Osteocyte (in vitro differentiated cells): ENCODE measurements around the gene KCNQ2. TPM values are rescaled to one million over a fixed set of nuclear protein-coding genes. Genes with fewer than 3 reads are reported as not detected.

Source experiments
- DNase-seq: peaks from one replicate; pipeline ENCODE4 v3.0.0; 2021; ENCODE audit warnings: mixed read lengths; ENCODE audit not compliant: unreplicated experiment; ENCODE audit errors: extremely low spot score
- H3K27ac Mint-ChIP-seq: one replicate; pipeline ENCODE4 v1.8.0; 2021; ENCODE audit warnings: mild to moderate bottlenecking, mixed read lengths; ENCODE audit not compliant: unreplicated experiment
- H3K27me3 Mint-ChIP-seq: one replicate; pipeline ENCODE4 v1.8.0; 2021; ENCODE audit warnings: mixed read lengths; ENCODE audit not compliant: unreplicated experiment
- H3K36me3 Mint-ChIP-seq: one replicate; pipeline ENCODE4 v1.8.0; 2021; ENCODE audit warnings: mixed read lengths; ENCODE audit not compliant: unreplicated experiment
- H3K4me1 Mint-ChIP-seq: one replicate; pipeline ENCODE4 v1.8.0; 2021; ENCODE audit warnings: mixed read lengths; ENCODE audit not compliant: unreplicated experiment
- H3K4me3 Mint-ChIP-seq: one replicate; pipeline ENCODE4 v1.8.0; 2021; ENCODE audit warnings: mild to moderate bottlenecking, moderate library complexity, mixed read lengths; ENCODE audit not compliant: unreplicated experiment
- H3K9me3 Mint-ChIP-seq: one replicate; pipeline ENCODE4 v1.8.0; 2021; ENCODE audit warnings: mixed read lengths; ENCODE audit not compliant: unreplicated experiment
- total RNA-seq: library from RNA; stranded (reverse); gene quantifications from 2 replicates; pipeline ENCODE4 v1.2.1, GENCODE V29; 2021
- TF ChIP-seq, protein P1 (sequence below): fragments of 200-600 bp; sonication (generic); IDR thresholded peaks from 2 replicates; pipeline ENCODE4 v1.5.0; 2021; ENCODE audit warnings: antibody characterized with exemption, mild to moderate bottlenecking, moderate library complexity

KCNQ2 gene
- total RNA-seq, 1 donor from 2014 or later, result not detected

DNA sequence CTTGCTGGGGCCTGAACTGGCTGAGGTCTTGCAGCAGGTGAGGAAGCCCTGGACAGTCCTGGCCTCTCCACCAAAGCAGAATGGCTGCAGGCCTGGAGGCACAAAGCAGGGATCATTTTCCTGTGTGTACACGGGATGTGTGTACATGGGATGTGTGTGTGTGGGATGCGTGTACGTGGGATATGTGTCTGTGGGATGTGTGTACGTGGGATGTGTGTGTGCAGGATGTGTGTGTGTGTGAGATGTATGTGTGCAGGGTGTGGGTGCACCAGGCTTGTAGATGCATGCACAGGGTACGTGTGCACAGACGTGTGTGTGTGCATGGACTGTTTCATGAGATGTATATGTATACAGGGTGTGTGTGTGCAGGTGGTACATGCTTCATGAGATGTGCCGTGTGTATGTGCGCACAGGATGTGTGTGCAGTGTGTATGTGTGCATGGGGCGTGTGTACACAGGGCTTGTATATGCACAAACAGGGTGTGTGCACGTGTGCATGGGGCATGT, 103.4 kb downstream of the KCNQ2 start:
- TF ChIP-seq, protein P1, sequence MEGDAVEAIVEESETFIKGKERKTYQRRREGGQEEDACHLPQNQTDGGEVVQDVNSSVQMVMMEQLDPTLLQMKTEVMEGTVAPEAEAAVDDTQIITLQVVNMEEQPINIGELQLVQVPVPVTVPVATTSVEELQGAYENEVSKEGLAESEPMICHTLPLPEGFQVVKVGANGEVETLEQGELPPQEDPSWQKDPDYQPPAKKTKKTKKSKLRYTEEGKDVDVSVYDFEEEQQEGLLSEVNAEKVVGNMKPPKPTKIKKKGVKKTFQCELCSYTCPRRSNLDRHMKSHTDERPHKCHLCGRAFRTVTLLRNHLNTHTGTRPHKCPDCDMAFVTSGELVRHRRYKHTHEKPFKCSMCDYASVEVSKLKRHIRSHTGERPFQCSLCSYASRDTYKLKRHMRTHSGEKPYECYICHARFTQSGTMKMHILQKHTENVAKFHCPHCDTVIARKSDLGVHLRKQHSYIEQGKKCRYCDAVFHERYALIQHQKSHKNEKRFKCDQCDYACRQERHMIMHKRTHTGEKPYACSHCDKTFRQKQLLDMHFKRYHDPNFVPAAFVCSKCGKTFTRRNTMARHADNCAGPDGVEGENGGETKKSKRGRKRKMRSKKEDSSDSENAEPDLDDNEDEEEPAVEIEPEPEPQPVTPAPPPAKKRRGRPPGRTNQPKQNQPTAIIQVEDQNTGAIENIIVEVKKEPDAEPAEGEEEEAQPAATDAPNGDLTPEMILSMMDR, result no peak
- Mint-ChIP-seq H3K9me3 (no peaks in the 10 kb centered on the region), H3K36me3 (no peaks in the 10 kb centered on the region), H3K27ac (no peak overlapping the region), H3K4me3 (no peak overlapping the region), H3K27me3 (peaks cover 7% of the 10 kb centered on the region), H3K4me1 (no peaks in the 10 kb centered on the region)
- no peak for DNase-seq

- H3K27ac Mint-ChIP-seq, result no peak overlapping the region
- H3K4me1 Mint-ChIP-seq, result no peaks in the 10 kb centered on the region
- H3K4me3 Mint-ChIP-seq, result no peak overlapping the region
- TF ChIP-seq, protein P1, result no peak
- H3K36me3 Mint-ChIP-seq, result no peaks in the 10 kb centered on the region
- peaks cover 7% of the 10 kb centered on the region for H3K27me3 Mint-ChIP-seq
- DNase-seq, result no peak
- H3K9me3 Mint-ChIP-seq, result no peaks in the 10 kb centered on the region
Observed at GRCh38 chr20:63368151-63368550, 104.3 kb downstream of the KCNQ2 start.

GRCh38 chr20:63367446-63368055, 104.9 kb downstream of the KCNQ2 start:
- no peak overlapping the region for H3K27ac Mint-ChIP-seq
- H3K4me1 Mint-ChIP-seq, result no peaks in the 10 kb centered on the region
- H3K27me3 Mint-ChIP-seq, result peaks cover 11% of the 10 kb centered on the region
- no peak overlapping the region for H3K4me3 Mint-ChIP-seq
- no peak for DNase-seq
- no peaks in the 10 kb centered on the region for H3K36me3 Mint-ChIP-seq
- H3K9me3 Mint-ChIP-seq, result no peaks in the 10 kb centered on the region
- TF ChIP-seq, protein P1, result no peak

- H3K36me3 Mint-ChIP-seq, result no peaks in the 10 kb centered on the region
- no peak overlapping the region for H3K4me3 Mint-ChIP-seq
- H3K4me1 Mint-ChIP-seq, result no peaks in the 10 kb centered on the region
- no peak overlapping the region for H3K27ac Mint-ChIP-seq
- TF ChIP-seq, protein P1, result no peak
- peaks cover 15% of the 10 kb centered on the region for H3K27me3 Mint-ChIP-seq
- DNase-seq, result no peak
- no peaks in the 10 kb centered on the region for H3K9me3 Mint-ChIP-seq
Observed at GRCh38 chr20:63366390-63367365, 105.8 kb downstream of the KCNQ2 start.
